DMS153 treated with DMSO at 0.1 percent for 48 hours (cell line): ENCODE results near the gene RPS21.
A peak's percentile ranks its signal among the peaks of the same experiment; 100 is the strongest.

Experiments used
- DNase-seq: peaks from one replicate; lab custom pipeline; 2025; ENCODE audit not compliant: unreplicated experiment; lab: John Stamatoyannopoulos, UW

RPS21 gene

DNA sequence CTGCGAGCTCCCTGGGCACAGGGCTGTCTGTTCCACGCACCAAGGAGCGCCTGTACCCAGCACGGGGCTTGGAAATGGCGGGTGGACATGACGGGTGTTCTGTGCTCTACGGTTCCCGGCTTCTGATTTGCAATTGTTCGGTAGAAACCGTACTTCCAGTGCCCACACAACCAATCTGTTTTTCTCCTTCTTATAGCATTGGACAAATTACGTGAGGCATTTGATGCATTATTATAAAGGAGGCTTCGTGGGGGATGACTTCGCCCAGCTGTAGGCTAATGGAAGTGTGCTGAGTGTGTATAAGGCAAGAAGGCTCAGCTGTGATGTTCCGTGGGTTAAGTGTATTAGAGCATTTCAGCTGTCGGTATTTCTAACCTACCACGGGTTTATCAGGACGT is 9.8 kb upstream of the RPS21 start:
- DNase-seq: no peak

DNA sequence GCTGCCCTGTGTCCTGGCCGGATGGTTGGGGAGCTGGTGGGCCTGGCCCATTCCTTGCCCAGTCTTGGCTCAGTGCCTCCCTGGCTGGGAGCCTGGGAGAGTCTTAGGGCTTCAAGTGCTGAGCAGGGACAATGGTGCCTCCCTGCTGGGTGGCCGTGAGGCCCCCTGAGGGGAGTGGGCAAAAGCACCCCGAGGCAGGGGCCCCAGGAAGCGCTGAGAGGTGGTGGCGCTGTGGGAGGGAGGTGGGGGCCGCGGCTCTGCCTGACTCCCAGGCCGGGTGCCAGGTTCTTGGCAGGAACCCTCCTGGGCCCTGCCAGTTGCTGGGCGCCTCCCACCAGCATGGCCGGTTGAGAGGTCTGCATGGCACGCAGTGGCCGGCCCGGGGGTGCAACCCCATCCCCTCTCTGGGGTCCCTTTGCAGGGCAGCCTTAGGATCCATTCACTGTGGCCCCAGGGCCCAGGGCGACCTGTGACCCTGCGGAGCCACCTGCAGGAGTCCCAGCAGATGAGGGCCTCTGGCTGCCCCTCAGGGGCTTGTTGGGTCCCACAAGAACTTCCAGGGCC is 9.2 kb upstream of the RPS21 start:
- DNase-seq: no peak

DNA sequence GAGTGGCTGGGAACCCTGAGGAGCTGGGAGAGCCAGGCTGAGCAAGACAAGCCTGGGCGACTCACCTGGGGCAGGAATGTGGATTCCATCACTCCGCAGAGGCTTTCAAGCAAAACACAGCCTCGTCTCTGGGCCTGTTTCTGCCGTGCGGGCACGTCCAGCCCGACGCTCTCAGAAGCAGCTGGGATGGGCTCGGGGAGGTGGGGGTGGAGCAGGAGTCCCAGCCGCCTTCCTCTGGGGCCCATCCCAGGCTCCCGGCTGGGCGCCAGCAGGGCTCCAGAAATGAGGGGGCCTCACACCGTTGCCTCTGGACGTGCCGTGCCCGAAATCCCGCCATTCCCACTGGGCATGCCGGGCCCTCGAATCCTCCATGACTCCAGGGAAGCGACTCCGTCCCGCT is 8.7 kb upstream of the RPS21 start:
- DNase-seq: no peak

DNA sequence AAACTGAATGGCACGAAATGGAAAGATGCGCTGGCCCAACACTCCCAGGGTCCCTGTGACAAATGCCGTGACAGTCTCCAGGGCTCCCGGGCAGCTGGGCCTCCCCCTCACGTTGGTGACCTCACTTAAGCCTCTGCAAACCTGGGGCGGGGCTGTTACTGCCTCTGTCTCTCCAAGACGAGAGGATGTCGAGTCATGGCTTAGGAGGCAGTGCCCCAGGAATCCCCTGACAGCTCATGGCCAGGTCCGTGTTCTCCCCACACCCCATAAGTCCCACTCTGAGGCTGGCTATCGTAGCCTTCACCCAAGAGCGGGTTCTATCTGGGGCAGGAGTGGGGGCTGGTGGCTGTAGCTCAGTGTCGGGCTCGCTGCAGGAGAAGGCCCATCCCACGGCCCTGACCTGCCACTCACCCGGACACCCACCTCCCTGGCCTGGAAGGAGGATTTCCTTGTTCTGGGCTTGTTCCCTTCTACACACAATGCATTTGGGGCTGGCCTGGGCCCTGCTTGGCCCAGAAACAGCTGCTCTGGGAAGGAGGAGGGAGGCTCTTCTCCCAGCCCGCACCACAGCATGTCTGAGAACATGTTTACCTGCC is 5.6 kb upstream of the RPS21 start:
- no peak for DNase-seq

DNA sequence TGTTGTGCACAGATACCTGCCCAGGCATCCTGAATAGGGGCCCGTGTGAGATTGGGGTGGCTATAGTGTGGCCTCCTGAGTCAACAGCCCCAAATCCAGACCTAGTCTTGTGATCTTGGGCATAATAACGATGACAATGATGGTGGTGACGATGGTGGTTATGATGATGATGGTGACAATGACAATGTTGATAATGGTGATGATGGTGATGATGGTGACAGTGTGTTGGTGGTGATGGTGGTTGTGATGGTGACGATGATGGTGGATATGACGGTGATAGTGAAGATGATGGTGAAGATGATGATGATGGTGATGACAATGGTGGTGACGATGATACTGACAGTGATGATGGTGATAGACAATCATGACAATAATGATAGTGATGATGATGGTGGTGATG is 5.1 kb upstream of the RPS21 start:
- no peak for DNase-seq

DNA sequence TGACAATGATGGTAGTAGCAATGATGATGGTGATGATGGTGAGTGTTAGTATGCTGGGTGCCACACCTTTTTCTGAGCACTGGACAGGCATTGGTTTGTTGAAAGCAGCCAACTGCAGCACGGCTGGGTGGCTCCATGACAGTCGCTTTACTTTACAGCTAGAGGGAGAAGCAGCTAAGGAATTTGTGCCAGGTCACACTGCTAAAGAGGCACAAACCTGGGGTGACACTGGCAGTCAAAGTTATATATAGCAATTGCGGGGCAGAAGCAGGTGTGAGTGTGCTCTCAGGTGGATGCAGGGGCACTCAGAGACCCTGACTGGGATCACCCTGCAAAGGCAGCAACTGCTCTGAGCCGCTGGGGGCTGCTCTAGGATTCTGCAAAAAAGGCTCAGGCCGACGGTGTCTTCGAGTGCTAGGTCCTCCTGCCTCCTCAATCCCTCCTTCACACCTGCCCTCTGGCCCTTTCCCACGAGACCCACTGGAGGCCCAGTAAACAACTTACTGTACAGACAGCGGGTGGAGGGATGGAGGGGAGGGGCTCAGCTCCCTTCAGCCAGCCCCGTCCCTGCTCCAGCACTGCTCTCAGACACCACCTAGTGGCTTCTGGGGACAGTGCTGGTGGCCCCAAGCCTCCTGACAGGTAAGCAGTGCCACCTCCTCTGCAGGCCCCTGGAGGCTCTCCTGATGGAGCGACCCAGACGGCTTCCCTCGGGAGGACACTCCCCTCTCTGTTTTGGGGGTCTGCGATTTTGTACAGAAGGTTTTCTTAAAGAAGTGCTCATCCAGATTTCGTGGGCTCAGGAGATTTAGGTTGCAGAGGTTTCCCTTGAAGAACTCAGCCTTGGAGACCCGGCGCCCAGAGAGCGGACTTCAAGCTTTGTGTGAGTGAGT is 4.4 kb upstream of the RPS21 start:
- peak; percentile 62 for DNase-seq

DNA sequence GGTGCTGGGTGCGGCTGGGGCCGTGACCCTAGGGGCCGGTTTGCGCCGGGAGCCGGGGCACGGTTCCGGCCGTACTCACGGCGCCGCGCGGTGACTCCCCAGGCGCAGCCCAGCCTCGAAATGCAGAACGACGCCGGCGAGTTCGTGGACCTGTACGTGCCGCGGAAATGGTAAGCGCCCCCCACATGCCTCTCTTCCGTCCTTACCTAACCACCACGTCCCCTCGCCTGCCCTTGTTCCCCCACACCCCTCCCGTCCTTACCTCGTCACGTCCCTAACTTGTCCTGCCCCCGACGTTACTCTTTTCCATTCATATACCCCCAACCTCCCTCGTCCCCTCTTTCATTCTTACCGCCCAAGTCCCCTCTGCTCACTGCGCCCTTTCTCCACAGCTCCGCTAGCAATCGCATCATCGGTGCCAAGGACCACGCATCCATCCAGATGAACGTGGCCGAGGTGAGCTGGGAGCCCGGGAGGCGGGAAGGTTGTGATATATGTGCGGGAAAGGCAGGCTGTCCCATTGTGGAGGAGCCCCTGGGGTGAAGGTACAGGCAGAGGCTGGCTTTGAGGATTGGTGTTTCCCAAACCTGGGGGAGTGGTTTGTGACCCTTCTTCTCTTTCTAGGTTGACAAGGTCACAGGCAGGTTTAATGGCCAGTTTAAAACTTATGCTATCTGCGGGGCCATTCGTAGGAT is 463 bp downstream of the RPS21 start:
- DNase-seq: no peak

DNA sequence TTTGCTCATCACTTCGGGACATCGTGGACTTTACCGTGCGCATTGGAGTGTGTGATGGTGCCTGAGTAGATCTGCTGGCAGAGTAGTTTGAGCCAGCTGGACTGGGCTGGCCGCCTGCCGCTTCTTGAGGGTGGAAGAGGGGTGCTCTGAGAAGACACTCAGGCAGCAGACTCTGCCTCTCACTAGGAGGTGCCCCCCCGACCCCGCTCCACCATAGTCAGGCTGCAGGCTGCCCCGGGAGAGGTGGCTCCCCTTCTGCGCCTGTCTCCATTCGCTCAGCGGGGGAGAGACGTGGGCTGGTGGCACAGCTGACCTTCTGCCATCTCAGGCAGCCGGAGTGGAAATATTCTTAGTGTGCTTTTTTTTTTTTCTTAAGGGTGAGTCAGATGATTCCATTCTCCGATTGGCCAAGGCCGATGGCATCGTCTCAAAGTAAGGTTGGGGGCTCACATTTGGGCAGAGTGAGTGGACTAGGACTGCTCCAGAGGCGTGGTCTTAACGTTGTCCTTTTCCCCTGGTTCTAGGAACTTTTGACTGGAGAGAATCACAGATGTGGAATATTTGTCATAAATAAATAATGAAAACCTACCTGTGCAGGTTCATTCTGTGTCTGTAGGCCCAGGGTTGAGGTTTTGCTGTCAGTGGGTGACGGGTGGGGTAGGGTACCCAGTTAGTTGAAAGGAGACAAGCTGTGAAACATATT is 1.2 kb downstream of the RPS21 start:
- no peak for DNase-seq

DNA sequence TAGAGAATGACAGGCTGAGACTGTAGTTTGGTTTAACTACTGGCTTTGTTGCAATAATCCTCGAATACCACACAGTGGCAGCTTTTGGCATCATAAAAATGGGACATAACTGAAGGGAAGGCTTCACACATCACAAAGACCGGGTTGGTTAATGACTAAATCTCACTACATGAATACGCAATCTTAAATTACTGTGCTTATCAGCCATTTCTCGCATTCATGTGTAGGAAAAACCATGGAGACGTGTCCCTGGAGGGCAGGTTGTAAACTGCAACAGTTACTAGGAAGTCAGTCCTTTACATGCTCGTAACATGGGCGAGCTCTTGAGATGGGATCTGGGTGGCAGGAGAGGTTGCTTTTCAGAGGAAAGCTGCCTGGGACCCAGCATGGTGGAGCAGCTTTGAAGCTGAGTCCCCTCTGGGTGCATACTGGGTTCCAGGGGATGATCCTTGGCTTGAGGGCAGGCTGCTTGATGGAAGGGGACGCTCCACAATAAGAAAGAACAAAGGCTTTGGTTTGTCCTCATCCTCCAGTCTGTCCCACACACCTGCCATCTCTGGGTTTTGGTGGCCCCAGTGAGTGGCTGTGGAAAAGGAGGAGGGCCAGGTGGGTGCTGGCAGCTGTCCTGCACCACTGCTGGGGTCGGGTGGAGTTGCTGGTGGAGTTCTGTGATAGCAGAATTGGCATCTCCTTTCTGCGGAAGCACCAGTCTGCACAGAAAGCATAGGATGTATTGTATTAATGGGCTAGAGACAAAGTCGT is 2.1 kb downstream of the RPS21 start:
- no peak for DNase-seq

DNA sequence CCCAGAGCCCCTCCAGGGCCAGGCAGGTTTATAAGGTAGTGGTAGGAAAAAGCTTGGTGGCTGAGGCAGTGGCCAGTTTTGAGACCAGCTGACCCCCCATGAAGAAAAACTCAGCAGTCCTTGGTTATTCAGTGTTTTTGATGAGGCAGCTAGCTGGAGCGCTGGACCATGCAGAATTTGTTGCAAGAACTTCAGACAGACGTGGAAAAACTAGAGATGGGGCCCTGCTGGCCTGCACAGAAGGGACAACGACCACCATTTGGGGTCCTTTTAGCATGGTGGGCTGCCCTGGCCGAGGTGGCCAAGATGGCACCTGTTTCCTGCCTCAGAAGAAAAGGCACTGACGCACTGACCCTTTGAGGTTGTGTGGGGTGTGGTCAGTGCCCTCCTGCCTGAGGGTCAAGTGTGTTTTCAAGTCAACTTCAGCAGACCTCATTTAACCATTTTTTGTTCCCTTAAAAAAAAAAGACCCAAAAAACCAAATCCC is 2.7 kb downstream of the RPS21 start:
- DNase-seq: no peak

DNA sequence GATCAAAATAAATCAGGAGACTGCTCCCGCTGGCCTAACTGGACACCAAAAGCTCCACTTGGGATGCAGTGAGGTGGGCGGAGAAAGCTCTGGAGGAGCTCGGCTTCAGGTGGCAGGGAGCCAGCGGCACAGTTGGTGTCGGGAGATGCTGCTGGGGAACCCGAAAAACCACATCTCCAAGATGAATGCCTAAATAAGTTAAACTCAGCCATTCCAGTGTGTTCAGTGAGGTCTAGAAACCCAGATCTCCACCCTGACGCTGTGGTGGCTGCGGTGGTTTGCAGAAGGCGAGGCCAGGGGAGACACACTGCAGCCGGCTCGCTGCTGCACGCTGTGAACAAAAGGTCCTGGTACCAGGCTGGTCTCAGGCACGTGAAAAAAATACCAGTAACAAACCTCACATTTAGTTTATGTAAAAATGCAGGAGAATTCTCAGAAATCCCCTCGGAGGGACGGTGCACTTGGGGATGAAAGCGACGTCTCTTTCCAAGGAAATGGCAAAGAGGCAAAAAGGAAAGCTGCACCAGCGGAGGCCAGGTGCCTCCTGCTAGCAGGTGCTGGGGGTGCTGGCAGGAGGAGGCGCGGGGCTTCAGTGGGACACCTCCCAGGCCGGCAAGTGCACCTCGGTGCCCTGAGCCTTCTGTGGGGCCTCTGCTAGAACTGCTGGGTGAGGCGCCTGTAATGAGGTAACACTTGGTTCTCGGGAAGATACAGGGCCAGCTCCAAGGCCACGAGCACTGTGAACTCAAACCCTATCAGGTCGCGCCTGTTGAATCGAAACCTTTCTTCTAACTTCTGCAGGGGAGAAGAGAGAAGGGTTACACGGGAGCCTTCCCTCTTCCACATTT is 3.6 kb downstream of the RPS21 start:
- no peak for DNase-seq

DNA sequence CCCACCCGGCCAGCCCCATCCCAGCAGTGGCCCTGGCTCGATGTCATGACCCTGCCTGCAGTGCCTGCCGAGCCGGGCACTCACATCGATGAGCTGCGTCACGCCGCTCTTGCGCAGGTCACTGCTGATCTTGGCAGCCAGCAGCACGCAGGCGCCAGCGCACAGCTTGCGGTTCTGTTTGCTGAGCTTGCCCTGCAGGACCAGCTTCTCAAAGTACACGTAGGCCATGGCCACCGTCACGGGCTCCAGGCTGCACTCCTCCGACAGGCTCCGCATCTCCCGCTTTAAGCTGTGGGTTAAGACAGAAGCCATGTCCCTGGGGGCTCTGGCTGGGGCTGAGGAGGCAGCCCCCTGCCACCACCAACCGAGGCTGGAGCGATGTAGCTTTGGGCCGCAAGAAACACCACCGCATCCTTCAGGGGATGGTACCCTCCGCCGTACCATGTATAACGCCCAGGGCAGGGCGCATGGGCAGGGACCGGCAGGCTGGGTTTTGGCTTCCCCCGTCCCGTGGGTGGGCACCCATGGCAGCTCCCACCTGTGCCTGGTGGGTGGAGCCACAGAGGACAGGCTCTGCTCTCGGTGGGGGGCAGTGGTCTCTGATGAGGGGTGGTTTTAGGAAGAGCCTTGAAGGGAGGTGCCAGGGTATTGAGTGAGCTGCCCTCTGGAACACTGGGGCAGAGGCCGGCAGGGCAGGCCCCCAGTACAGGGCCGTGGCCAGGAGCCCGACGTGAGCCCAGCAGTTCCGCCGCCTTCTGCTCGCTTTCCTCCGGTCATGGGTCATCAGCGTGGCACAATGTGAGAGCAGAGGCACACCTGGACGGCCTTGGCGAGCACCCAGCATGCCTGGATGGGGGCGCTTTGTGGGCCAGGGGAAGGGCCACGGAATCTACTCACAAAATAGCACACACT is 4.5 kb downstream of the RPS21 start:
- no peak for DNase-seq

DNA sequence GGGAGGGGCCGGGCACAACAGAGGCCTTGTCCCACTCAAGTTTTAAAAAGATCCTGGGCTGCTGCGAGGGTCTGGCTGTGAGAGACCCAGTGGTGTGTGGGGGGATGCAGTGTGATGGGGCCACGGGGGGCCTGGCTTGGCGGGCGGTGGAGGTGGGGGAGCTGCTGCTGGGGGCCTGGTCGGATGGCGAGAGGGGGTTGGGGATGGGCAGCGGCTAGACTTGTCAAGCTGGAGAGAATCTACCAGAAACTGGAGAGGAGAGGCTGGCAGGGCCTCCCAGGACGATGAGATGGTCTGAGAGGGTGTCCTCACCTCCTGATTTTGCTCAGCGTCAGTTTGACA is 5.1 kb downstream of the RPS21 start:
- no peak for DNase-seq

DNA sequence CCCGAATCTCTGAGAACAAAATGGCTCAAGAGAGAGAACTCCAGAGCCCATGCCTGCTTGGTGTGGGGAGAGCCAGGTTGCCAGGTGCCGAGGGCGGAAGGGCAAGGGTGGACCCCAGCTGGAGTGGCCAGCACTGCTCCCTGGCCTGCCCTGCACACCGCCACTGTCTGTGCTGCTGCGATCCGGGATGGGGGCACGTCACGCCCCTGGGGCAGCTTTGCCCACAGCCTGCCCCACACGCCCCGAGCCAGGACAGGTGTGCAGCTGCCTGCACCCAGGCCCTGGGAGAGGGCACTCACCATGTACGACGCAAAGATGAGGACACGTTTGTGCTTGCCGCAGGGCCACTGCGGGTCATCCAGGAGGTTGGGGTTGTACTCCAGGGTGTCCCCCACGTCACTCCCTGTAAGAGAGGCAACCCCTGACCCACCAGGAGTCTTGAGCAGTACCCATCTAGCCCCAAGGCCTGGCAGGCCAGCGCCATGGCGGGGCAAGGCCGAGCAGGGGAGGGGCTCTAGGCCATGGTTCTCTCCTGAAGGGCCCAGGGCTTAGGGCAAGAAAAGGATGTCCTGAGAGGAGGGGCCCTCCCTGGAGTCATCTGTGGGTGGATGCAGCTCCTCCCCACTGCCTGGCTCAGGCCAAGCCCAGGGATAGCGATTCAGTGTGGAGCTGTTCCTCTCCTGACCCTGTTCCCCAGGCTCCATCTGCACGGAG is 5.9 kb downstream of the RPS21 start:
- no peak for DNase-seq

DNA sequence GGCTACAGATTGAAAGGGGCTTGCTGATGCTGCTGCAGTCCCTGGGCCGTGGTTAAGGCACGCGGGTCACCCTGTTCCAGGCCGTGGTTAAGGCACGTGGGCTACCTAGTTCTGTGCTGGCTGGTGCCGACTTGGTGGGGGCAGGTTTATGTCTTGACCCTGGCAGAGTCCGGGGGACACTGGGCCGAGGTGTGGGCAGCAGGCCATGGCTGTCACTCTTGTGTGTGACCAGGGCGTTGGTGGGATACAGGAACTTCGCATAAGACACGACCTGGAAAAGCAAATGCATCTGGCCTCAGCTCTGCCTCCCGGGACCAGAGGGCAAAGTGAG is 6.4 kb downstream of the RPS21 start:
- no peak for DNase-seq

DNA sequence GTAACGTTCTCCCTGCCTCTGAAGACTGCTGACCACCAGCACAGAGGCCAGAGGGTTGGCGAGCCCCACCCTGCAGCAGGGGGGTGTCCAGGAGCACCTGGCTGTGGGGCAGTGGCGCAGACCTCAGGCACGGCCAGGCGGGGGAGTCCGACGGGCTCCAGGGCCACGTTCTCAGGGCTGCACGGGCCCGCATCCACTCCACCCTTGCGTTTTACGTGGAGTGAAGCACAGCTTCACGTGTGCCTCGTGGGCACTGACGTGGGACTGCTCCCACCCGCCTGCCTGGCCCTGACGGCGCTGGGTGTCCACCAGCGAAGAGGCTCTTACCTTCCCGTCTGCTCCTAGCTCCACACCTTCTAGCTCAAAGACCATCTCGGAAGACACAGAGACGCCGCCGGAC is 6.9 kb downstream of the RPS21 start:
- no peak for DNase-seq

DNA sequence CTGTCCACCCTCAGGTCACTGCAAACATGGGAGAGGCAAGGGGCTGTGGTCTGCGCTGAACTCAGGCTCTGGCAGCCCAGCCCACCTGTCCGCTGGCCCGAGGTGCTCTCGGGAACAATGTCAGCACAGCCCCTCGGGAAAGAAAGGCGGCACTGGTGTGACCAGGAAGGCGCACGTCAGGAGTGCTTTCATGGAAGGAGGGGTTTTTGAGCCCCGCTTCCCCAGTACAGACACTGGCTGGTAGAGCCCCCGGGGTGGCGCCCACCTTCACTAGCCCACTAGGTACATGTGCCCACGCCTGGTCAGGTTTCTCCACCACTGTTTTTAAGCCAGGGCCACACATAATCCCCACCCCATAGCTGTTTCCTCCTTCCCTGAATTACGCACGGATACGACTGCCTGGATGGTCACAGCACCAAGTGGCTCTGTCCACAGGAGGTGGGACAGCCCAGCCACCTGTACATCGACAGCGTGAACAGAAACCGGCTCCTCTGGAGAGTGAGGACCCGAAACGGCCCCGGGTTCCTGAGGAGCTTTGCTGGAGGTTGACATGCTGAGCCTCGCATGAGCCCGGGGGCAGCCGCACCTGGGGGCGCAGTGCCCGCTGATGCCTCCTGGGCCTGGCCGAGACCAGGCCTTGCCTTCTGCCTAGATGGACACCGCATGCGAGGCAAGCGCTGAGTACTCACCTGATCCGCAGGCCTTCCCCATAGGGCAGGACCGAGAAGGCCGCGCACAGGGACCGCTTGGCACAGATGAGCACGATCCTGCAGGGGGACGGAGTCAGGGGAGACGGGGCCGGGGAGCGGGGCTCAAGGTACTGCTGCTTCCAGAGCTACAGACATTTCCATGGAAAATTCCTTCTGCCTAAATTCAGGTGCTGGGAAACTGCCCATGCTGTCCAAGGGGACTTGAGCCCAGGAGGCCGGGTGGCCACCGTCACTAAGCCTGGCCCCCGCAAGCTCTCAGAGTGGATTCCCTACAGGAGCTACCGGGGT is 7.6 kb downstream of the RPS21 start:
- DNase-seq: no peak
